GM12864 (cell line): ENCODE measurements around the gene LRRC59.

ENCODE experiments used
- DNase-seq: peaks from one replicate; pipeline ENCODE4 v3.0.0-alpha.2; 2011; ENCODE audit warnings: low read depth
- H3K4me3 ChIP-seq: 2 replicates; pipeline ENCODE4 v1.5.1; 2011; ENCODE audit warnings: mild to moderate bottlenecking, low read depth, low read length, control low read depth
- CTCF ChIP-seq: IDR thresholded peaks from 2 replicates; pipeline ENCODE4 v1.5.1; 2011; ENCODE audit warnings: low read depth, mild to moderate bottlenecking, moderate library complexity, low read length, control low read depth, inconsistent platforms; ENCODE audit errors: missing control alignments

The LRRC59 gene

GRCh38 chr17:50381260-50381815, 16.0 kb downstream of the LRRC59 start:
- no peak for TF ChIP-seq CTCF
- no peak for DNase-seq
- H3K4me3 ChIP-seq, result no peak overlapping the region

DNA sequence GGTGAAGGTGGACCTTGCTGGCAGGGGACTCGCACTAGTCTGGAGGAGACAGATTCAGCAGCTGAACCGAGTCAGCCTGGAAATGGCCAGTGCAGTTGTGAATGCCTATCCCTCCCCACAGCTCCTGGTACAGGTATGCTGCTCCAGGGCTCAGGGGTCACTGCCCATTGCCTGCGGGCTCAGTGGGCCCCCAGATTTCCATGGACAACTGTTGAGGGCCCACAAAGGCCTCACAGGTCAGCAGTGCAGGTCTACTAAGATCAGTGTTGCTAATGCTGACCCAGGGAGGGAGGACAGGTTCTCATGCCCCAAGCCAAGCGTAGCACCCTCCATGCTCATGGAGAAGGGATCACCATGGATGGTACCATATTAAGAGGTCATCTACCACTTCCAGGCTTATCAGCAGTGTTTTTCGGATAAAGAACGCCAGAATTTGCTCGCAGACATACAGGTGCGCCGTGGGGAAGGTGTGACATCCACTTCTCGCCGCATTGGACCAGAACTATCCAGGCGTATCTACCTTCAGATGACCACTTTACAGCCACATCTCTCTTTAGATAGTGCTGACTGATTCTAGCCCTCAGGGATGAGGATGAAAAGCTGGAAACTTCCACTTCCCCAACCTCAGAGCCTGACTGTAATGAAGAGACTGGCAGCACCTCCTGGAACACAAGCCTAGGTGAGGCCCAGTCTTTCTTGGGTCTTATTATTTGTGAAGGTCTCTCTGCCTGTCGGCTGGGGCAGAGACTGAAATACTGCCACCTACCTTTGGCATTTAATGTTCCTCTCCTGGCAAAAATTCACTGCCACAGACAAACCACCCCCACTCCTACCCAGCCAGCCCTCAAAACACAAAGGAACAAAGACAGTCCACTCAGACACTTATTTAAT, 16.7 kb downstream of the LRRC59 start:
- H3K4me3 ChIP-seq, result no peak overlapping the region
- DNase-seq, result no peak
- no peak for TF ChIP-seq CTCF

- TF ChIP-seq CTCF, result no peak
- H3K4me3 ChIP-seq, result no peak overlapping the region
These were observed 17.8 kb downstream of the LRRC59 start for GRCh38 chr17:50379351-50380132.

GRCh38 chr17:50375858-50376538, 21.3 kb downstream of the LRRC59 start:
- no peak for DNase-seq
- TF ChIP-seq CTCF, result no peak

More at GRCh38 chr17:50379351-50380132, 17.8 kb downstream of the LRRC59 start:
- DNase-seq, result no peak

DNA sequence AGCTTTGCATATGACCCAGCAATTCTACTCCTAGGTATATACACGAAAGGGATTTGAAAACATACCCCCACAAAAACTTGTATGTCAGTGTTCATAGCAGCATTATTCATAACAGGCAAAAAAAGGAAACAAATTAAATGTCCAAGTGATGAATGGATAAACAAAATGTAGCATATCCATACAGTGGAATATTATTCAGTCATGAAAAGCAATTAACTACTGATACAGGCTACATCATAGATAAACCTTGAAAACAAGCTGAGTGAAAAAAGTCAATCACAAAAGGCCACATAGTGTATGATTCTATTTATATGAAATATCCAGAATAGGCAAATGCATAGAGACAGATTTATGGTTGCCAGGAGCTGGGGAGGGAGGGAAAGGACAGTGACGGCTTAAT, 23.6 kb downstream of the LRRC59 start:
- no peak for DNase-seq
- no peak for TF ChIP-seq CTCF
- H3K4me3 ChIP-seq, result peak overlapping the region; percentile 73

More at GRCh38 chr17:50375858-50376538, 21.3 kb downstream of the LRRC59 start:
- H3K4me3 ChIP-seq, result no peak overlapping the region

- no peak for TF ChIP-seq CTCF
- peak; percentile 83 for DNase-seq
- peak within 1 kb of the TSS; percentile 73 for H3K4me3 ChIP-seq
These were observed 24.4 kb downstream of the LRRC59 start, which contains the start of the genes EME1 and MRPL27 for GRCh38 chr17:50372758-50373556. EME1 (plus strand) TSS chr17:50373229; CDS start chr17:50375209, 1,980 bp downstream. MRPL27 (minus strand) TSS chr17:50373184; CDS start chr17:50373170, 14 bp downstream.
